ENCODE measurements around the gene CALR.

Gene CALR

GRCh38 chr19:12944104-12944674 lies 5.8 kb downstream of the CALR start:
- no peak for DNase-seq (ENCODE audit: extremely low spot score)
- ChIA-PET CTCF (no interaction called here), POLR2A (interaction anchor here (0.6 to 1.1 kb wide), 2 partner anchors 12 to 111 kb away, joined by 3 to 4 read pairs; no protein-coding TSS in a partner anchor)

GRCh38 chr19:12945479-12946091 lies 7.2 kb downstream of the CALR start, which contains the start of gene RAD23A:
Gene RAD23A (plus strand): TSS chr19:12945862. CDS start chr19:12945949, 87 bp downstream.
- ChIA-PET POLR2A (interaction anchor here (0.6 to 1.5 kb wide), 12 partner anchors 8 to 213 kb away, joined by 3 to 13 read pairs (median 3); partner anchors contain the start of genes FARSA, GCDH and RTBDN), CTCF (no interaction called here)
- no peak for TF ChIP-seq FOXM1 (IDR thresholded peaks at IDR 0.05; ENCODE audit: borderline replicate concordance)
- TF ChIP-seq CTBP1 (IDR thresholded peaks at IDR 0.05; ENCODE audit: borderline replicate concordance) = 0 out of 2 replicates have a peak, but pooled peaks have one; percentile 48
- TF ChIP-seq L3MBTL2 (conservative IDR thresholded peaks at IDR 0.05) = peak; percentile 38; the same call in 1 of the 2 replicates
- TF ChIP-seq HDGF (IDR thresholded peaks at IDR 0.05; ENCODE audit: borderline replicate concordance) = no peak
- no peak for TF ChIP-seq FOXK2 (IDR thresholded peaks at IDR 0.05)
- no peak for TF ChIP-seq BHLHE40 (IDR thresholded peaks at IDR 0.05; ENCODE audit: borderline replicate concordance)
- TF ChIP-seq TARDBP (IDR thresholded peaks at IDR 0.05) = no peak; the same call in 1 of the 2 replicates
- TF ChIP-seq SP1 (IDR thresholded peaks at IDR 0.05) = no peak
- TF ChIP-seq ELF4 (IDR thresholded peaks at IDR 0.05) = peak; percentile 96
- TF ChIP-seq PKNOX1 (IDR thresholded peaks at IDR 0.05) = peak; percentile 74
- no peak for TF ChIP-seq ZNF384 (IDR thresholded peaks at IDR 0.05)
- TF ChIP-seq LEF1 (IDR thresholded peaks at IDR 0.05; ENCODE audit: borderline replicate concordance) = no peak
- no peak for TF ChIP-seq SUZ12 (IDR thresholded peaks at IDR 0.05)
- TF ChIP-seq ARNT (IDR thresholded peaks at IDR 0.05) = no peak
- TF ChIP-seq FOXA1 (IDR thresholded peaks at IDR 0.05) = no peak
- TF ChIP-seq NFRKB (IDR thresholded peaks at IDR 0.05) = no peak
- DNase-seq (ENCODE audit: extremely low spot score) = peak; percentile 96

More at GRCh38 chr19:12944104-12944674, 5.8 kb downstream of the CALR start:
- TF ChIP-seq HDGF (IDR thresholded peaks at IDR 0.05; ENCODE audit: borderline replicate concordance) = no peak

GRCh38 chr19:12946092-12946721 lies 7.8 kb downstream of the CALR start:
- CTCF ChIA-PET = no interaction called here
- TF ChIP-seq SUZ12 (IDR thresholded peaks at IDR 0.05) (no peak), LEF1 (IDR thresholded peaks at IDR 0.05; ENCODE audit: borderline replicate concordance) (no peak), L3MBTL2 (conservative IDR thresholded peaks at IDR 0.05) (no peak; the same call in 1 of the 2 replicates), ZNF384 (IDR thresholded peaks at IDR 0.05) (no peak), PKNOX1 (IDR thresholded peaks at IDR 0.05) (no peak), ELF4 (IDR thresholded peaks at IDR 0.05) (no peak), NFRKB (IDR thresholded peaks at IDR 0.05) (no peak), BHLHE40 (IDR thresholded peaks at IDR 0.05; ENCODE audit: borderline replicate concordance) (no peak), TARDBP (IDR thresholded peaks at IDR 0.05) (no peak), FOXA1 (IDR thresholded peaks at IDR 0.05) (no peak), SP1 (IDR thresholded peaks at IDR 0.05) (no peak), CTBP1 (IDR thresholded peaks at IDR 0.05; ENCODE audit: borderline replicate concordance) (no peak), HDGF (IDR thresholded peaks at IDR 0.05; ENCODE audit: borderline replicate concordance) (no peak), ARNT (IDR thresholded peaks at IDR 0.05) (no peak), FOXM1 (IDR thresholded peaks at IDR 0.05; ENCODE audit: borderline replicate concordance) (no peak), FOXK2 (IDR thresholded peaks at IDR 0.05) (no peak)
- DNase-seq (ENCODE audit: extremely low spot score) = peak; percentile 71
- POLR2A ChIA-PET = interaction anchor here (0.6 to 1.5 kb wide), 14 partner anchors 8 to 230 kb away, joined by 3 to 13 read pairs (median 3); partner anchors contain the start of genes CALR, FARSA, GCDH and RTBDN

GRCh38 chr19:12946731-12947496 lies 8.5 kb downstream of the CALR start:
- TF ChIP-seq ARNT (IDR thresholded peaks at IDR 0.05) (no peak), FOXM1 (IDR thresholded peaks at IDR 0.05; ENCODE audit: borderline replicate concordance) (no peak), CTBP1 (IDR thresholded peaks at IDR 0.05; ENCODE audit: borderline replicate concordance) (no peak), TARDBP (IDR thresholded peaks at IDR 0.05) (no peak), FOXA1 (IDR thresholded peaks at IDR 0.05) (no peak), ELF4 (IDR thresholded peaks at IDR 0.05) (no peak), LEF1 (IDR thresholded peaks at IDR 0.05; ENCODE audit: borderline replicate concordance) (no peak), NFRKB (IDR thresholded peaks at IDR 0.05) (no peak), PKNOX1 (IDR thresholded peaks at IDR 0.05) (no peak), SUZ12 (IDR thresholded peaks at IDR 0.05) (no peak), FOXK2 (IDR thresholded peaks at IDR 0.05) (no peak), BHLHE40 (IDR thresholded peaks at IDR 0.05; ENCODE audit: borderline replicate concordance) (no peak), HDGF (IDR thresholded peaks at IDR 0.05; ENCODE audit: borderline replicate concordance) (no peak), L3MBTL2 (conservative IDR thresholded peaks at IDR 0.05) (no peak), ZNF384 (IDR thresholded peaks at IDR 0.05) (no peak), SP1 (IDR thresholded peaks at IDR 0.05) (no peak)
- no peak for DNase-seq (ENCODE audit: extremely low spot score)
- POLR2A ChIA-PET = interaction anchor here (0.6 to 1.5 kb wide), 12 partner anchors 9 to 229 kb away, joined by 3 to 13 read pairs (median 3); partner anchors contain the start of genes CALR, FARSA and RTBDN
- CTCF ChIA-PET = no interaction called here
